ENCODE data around the gene RSPO1.
A peak's percentile ranks its signal among the peaks of the same experiment; 100 is the strongest.

Gene RSPO1

GRCh38 chr1:37622131-37622530 is 12.6 kb downstream of the RSPO1 start:
- no peak for DNase-seq (ENCODE audit: low read depth in 2 of 2)
- TF ChIP-seq CTCF (IDR thresholded peaks at IDR 0.05; ENCODE audit: low read depth, low read length) = no peak
- H3K4me3 ChIP-seq (replicated peaks in 1 of 2; ENCODE audit: low read depth in 2 of 2, low read length in 2 of 2) = no peak overlapping the region

GRCh38 chr1:37621326-37621870 is 13.3 kb downstream of the RSPO1 start:
- DNase-seq (ENCODE audit: low read depth in 2 of 2) = no peak
- H3K4me3 ChIP-seq (replicated peaks in 1 of 2; ENCODE audit: low read depth in 2 of 2, low read length in 2 of 2) = no peak overlapping the region
- TF ChIP-seq CTCF (IDR thresholded peaks at IDR 0.05; ENCODE audit: low read depth, low read length) = no peak

- peak in 1 of 2 donors; percentile 9 for DNase-seq (ENCODE audit: low read depth in 2 of 2)
- TF ChIP-seq CTCF (IDR thresholded peaks at IDR 0.05; ENCODE audit: low read depth, low read length) = no peak
- no peak overlapping the region for H3K4me3 ChIP-seq (replicated peaks in 1 of 2; ENCODE audit: low read depth in 2 of 2, low read length in 2 of 2)
Measured at GRCh38 chr1:37620707-37621106, 14.0 kb downstream of the RSPO1 start.

- TF ChIP-seq CTCF (IDR thresholded peaks at IDR 0.05; ENCODE audit: low read depth, low read length) = no peak
- no peak overlapping the region for H3K4me3 ChIP-seq (replicated peaks in 1 of 2; ENCODE audit: low read depth in 2 of 2, low read length in 2 of 2)
- DNase-seq (ENCODE audit: low read depth in 2 of 2) = no peak
Measured at GRCh38 chr1:37616330-37616729, 18.4 kb downstream of the RSPO1 start.

GRCh38 chr1:37614105-37614504 is 20.6 kb downstream of the RSPO1 start:
- H3K4me3 ChIP-seq (replicated peaks in 1 of 2; ENCODE audit: low read depth in 2 of 2, low read length in 2 of 2) = no peak overlapping the region
- no peak for DNase-seq (ENCODE audit: low read depth in 2 of 2)
- TF ChIP-seq CTCF (IDR thresholded peaks at IDR 0.05; ENCODE audit: low read depth, low read length) = no peak

- DNase-seq (ENCODE audit: low read depth in 2 of 2) = no peak
- TF ChIP-seq CTCF (IDR thresholded peaks at IDR 0.05; ENCODE audit: low read depth, low read length) = no peak
- no peak overlapping the region for H3K4me3 ChIP-seq (replicated peaks in 1 of 2; ENCODE audit: low read depth in 2 of 2, low read length in 2 of 2)
Measured at GRCh38 chr1:37612186-37612585, 22.5 kb downstream of the RSPO1 start.

- TF ChIP-seq CTCF (IDR thresholded peaks at IDR 0.05; ENCODE audit: low read depth, low read length) = no peak
- no peak overlapping the region for H3K4me3 ChIP-seq (replicated peaks in 1 of 2; ENCODE audit: low read depth in 2 of 2, low read length in 2 of 2)
- no peak for DNase-seq (ENCODE audit: low read depth in 2 of 2)
Measured at GRCh38 chr1:37609994-37610393, 24.7 kb downstream of the RSPO1 start.
